ENCODE data around the gene LLCFC1.

LLCFC1 gene

GRCh38 chr7:142939226-142939910 lies at the start of gene LLCFC1:
TSS of gene LLCFC1 (plus strand) at chr7:142939484. CDS start at chr7:142939622, 138 bp downstream.
- DNase-seq (ENCODE audit: low read depth in 2 of 2, low spot score in 1 of 2): no peak

GRCh38 chr7:142889816-142890215 lies 49.5 kb upstream of the LLCFC1 start:
- DNase-seq (ENCODE audit: low read depth in 2 of 2, low spot score in 1 of 2): no peak

GRCh38 chr7:142890874-142891485 lies 48.3 kb upstream of the LLCFC1 start:
- no peak for DNase-seq (ENCODE audit: low read depth in 2 of 2, low spot score in 1 of 2)

GRCh38 chr7:142891490-142892082 lies 47.7 kb upstream of the LLCFC1 start:
- DNase-seq (ENCODE audit: low read depth in 2 of 2, low spot score in 1 of 2): no peak

- DNase-seq (ENCODE audit: low read depth in 2 of 2, low spot score in 1 of 2): no peak
Observed at GRCh38 chr7:142892951-142893350, 46.3 kb upstream of the LLCFC1 start.

GRCh38 chr7:142894112-142894984 lies 44.9 kb upstream of the LLCFC1 start:
- no peak for DNase-seq (ENCODE audit: low read depth in 2 of 2, low spot score in 1 of 2)

GRCh38 chr7:142894985-142895593 lies 44.2 kb upstream of the LLCFC1 start:
- no peak for DNase-seq (ENCODE audit: low read depth in 2 of 2, low spot score in 1 of 2)

- DNase-seq (ENCODE audit: low read depth in 2 of 2, low spot score in 1 of 2): no peak
Observed at GRCh38 chr7:142896151-142896550, 43.1 kb upstream of the LLCFC1 start.

- DNase-seq (ENCODE audit: low read depth in 2 of 2, low spot score in 1 of 2): no peak
Observed at GRCh38 chr7:142896741-142897379, 42.4 kb upstream of the LLCFC1 start.

- no peak for DNase-seq (ENCODE audit: low read depth in 2 of 2, low spot score in 1 of 2)
Observed at GRCh38 chr7:142897691-142898090, 41.6 kb upstream of the LLCFC1 start.

GRCh38 chr7:142898377-142899170 lies 40.7 kb upstream of the LLCFC1 start:
- DNase-seq (ENCODE audit: low read depth in 2 of 2, low spot score in 1 of 2): no peak

GRCh38 chr7:142899661-142900060 lies 39.6 kb upstream of the LLCFC1 start:
- no peak for DNase-seq (ENCODE audit: low read depth in 2 of 2, low spot score in 1 of 2)

GRCh38 chr7:142901426-142902259 lies 37.6 kb upstream of the LLCFC1 start:
- DNase-seq (ENCODE audit: low read depth in 2 of 2, low spot score in 1 of 2): no peak

- DNase-seq (ENCODE audit: low read depth in 2 of 2, low spot score in 1 of 2): no peak
Observed at GRCh38 chr7:142904128-142904527, 35.2 kb upstream of the LLCFC1 start.

- no peak for DNase-seq (ENCODE audit: low read depth in 2 of 2, low spot score in 1 of 2)
Observed at GRCh38 chr7:142905759-142906158, 33.5 kb upstream of the LLCFC1 start.

GRCh38 chr7:142906643-142907042 lies 32.6 kb upstream of the LLCFC1 start:
- DNase-seq (ENCODE audit: low read depth in 2 of 2, low spot score in 1 of 2): no peak

- DNase-seq (ENCODE audit: low read depth in 2 of 2, low spot score in 1 of 2): no peak
Observed at GRCh38 chr7:142908290-142908689, 31.0 kb upstream of the LLCFC1 start.

GRCh38 chr7:142908921-142909890 lies 30.1 kb upstream of the LLCFC1 start:
- no peak for DNase-seq (ENCODE audit: low read depth in 2 of 2, low spot score in 1 of 2)
